22Rv1 (cell line): ENCODE results near the gene NEUROD1.

Experiments
- H3K27ac ChIP-seq: fragments of 450-650 bp; 2 replicates; pipeline ENCODE4 v1.5.1; 2017
- ZFX ChIP-seq: fragments of 450-650 bp; IDR thresholded peaks from 2 replicates; pipeline ENCODE4 v1.6.1; 2017; ENCODE audit warnings: antibody characterized with exemption, borderline replicate concordance
- TF ChIP-seq, protein P1 (sequence below): fragments of 450-650 bp; IDR thresholded peaks from 2 replicates; pipeline ENCODE4 v1.5.1; 2017; ENCODE audit warnings: mild to moderate bottlenecking

Gene NEUROD1

DNA sequence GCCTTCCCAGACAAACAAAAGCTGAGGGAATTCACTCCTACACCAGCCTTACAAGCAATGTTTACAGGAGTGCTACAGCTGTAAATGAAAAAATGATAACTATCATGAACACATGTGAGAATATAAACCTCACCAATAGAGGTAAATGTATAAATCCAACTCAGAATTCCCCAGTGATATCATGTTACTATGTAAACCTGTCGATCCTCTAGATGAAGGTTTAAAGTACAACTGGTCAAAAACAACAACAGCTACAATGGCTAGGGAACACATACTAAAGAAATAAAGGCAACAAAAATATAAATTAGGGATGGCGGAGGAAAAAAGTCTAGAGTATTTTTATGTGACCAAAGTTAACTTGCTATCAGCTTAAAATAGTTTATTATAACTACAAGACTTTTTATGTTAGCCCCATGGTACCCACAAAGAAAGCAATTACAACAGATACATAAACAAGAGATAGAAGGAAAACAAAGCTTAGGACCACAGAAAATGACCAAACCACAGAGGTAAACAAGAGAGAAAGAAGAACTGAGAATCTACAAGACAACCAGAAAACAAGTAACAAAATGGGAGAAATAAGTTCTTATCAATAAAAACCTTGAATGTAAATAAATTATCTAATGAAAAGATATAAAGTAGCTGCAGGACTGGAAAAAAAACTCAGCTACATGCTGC lies 31.7 kb downstream of the NEUROD1 start:
- no peak overlapping the region for H3K27ac ChIP-seq
- TF ChIP-seq, protein P1, sequence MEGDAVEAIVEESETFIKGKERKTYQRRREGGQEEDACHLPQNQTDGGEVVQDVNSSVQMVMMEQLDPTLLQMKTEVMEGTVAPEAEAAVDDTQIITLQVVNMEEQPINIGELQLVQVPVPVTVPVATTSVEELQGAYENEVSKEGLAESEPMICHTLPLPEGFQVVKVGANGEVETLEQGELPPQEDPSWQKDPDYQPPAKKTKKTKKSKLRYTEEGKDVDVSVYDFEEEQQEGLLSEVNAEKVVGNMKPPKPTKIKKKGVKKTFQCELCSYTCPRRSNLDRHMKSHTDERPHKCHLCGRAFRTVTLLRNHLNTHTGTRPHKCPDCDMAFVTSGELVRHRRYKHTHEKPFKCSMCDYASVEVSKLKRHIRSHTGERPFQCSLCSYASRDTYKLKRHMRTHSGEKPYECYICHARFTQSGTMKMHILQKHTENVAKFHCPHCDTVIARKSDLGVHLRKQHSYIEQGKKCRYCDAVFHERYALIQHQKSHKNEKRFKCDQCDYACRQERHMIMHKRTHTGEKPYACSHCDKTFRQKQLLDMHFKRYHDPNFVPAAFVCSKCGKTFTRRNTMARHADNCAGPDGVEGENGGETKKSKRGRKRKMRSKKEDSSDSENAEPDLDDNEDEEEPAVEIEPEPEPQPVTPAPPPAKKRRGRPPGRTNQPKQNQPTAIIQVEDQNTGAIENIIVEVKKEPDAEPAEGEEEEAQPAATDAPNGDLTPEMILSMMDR = no peak
- TF ChIP-seq ZFX = no peak

DNA sequence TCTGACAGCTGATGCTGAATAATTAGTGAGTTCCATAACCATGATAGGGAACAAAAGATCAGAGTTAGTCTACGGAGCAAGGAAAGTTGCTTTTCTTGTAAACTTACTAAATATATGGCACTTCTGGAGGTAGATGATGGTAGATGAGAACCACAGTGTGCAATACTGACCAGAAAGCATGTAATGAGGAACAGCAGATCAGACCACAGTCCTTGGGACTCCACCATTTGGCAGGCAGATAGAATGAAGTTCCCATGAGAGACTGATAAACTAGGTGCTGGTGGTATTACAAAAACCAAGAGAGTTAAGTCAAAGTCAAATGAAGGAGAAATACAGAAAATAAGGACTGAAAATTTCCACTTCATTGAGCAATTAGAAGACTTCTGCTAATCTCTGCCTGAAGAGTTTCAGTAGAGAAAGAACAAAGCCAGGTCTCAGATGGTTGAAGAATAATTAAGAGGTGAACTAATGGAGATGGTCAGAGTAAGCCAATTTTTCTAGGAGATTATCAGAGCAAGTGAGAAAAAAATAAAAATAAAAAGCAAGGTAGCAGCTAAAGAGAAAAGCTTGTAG lies 33.8 kb downstream of the NEUROD1 start:
- no peak for TF ChIP-seq ZFX
- TF ChIP-seq, protein P1 = no peak
- H3K27ac ChIP-seq = no peak overlapping the region

DNA sequence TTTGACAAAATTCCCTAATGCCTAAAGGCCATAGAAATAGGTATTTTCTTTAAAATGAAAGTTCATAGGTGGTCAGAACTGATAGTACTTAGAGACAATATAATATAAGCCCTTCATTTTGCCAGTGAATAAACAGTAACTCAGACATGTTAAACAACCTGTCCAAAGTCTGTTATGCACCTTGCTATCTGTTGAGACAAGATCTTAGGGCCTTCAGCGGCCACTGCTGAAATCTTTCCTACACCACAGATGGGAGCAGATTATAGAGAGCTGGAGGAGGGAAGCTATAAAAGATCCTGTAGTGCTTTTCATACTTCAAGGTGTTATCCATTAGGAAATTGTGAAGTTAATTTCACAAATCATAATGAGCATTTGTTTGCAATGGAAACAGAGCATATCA lies 37.2 kb downstream of the NEUROD1 start:
- TF ChIP-seq, protein P1 = no peak
- H3K27ac ChIP-seq = no peak overlapping the region

DNA sequence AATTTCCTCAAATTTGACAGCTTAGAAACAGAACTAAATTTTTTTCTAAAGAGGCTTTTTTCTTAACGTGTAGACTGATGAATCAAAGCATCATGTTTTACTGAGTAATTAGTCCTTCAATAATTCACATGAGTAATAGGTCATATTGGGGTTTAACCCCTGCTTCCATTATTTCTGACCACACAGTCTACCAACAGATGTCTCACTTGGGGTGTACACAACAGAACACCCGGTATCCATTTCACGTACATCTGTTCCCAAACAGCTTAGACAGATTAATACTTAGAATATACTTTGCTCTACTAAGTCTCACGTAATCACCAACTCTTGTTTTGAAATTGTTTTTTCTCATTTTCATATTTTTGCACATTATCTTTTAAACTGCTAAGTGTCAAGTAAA lies 38.2 kb downstream of the NEUROD1 start:
- H3K27ac ChIP-seq = no peak overlapping the region
- no peak for TF ChIP-seq ZFX
- TF ChIP-seq, protein P1 = no peak

DNA sequence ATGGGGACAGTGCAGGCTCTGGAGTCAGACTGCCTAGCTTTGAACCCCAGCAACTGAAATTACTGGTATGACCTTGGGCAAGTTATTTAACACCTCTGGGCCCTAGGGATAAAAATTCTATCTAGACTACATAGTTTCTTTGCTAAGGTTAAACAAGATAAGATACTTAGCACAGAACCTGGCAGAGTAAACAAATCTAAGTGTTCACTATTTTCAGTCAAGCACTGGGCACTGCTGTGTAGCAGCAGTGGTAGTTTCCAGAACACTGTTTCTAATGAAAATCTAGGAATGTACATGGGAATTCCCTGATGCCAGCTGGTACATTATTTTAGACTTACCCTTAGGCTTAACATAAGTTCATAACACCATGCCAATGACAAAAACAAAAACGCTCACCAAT lies 40.6 kb downstream of the NEUROD1 start:
- no peak for TF ChIP-seq ZFX
- TF ChIP-seq, protein P1 = no peak
- H3K27ac ChIP-seq = no peak overlapping the region

DNA sequence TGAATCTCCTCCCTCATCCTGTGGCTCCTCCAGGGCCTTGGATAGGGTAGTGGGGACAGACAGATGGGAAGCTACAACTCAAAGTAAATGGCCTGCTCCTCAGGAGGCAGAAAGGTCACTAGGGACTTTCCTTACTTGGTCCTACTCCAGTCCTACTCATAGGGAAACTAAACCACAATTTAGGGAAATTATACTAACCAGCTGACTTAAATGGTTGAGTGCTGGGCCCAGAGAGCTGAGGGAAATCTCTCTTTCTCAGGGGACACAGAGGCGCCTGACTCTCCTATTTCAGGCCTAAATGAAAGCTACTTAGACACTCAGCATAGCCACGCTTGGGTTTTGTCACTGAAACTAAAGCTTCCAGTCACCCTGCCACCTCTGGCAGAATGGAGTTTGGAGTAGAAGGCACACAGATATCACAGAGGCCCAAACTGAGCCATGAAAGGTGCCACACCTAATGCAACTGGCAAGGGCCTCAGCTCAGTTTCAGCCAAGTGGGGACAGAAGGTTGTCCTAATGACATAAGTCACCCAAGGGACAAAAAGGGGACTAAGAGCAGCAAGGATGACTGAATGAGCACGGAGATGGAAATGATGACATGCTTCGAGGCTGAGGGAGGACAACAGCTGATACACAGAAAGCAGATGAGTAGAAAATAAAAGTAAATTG lies 47.5 kb downstream of the NEUROD1 start:
- H3K27ac ChIP-seq = no peak overlapping the region
- TF ChIP-seq, protein P1 = no peak
- TF ChIP-seq ZFX = no peak
